DOHH2 (cell line): ENCODE data around the gene PKP4.

Experiments
- EZH2phosphoT487 ChIP-seq: fragments of 200-600 bp; sonication (generic); IDR thresholded peaks from 2 replicates; pipeline ENCODE4 v1.6.1; 2017; ENCODE audit warnings: borderline replicate concordance, mild to moderate bottlenecking, antibody characterized with exemption, low read length, moderate library complexity, mixed read lengths
- TF ChIP-seq, protein P1 (sequence below): fragments of 200-600 bp; sonication (generic); IDR thresholded peaks from one replicate; pipeline ENCODE4 v1.5.1; 2014; ENCODE audit warnings: antibody characterized with exemption, mild to moderate bottlenecking, low read depth, low read length; ENCODE audit not compliant: poor library complexity, severe bottlenecking

DNA sequence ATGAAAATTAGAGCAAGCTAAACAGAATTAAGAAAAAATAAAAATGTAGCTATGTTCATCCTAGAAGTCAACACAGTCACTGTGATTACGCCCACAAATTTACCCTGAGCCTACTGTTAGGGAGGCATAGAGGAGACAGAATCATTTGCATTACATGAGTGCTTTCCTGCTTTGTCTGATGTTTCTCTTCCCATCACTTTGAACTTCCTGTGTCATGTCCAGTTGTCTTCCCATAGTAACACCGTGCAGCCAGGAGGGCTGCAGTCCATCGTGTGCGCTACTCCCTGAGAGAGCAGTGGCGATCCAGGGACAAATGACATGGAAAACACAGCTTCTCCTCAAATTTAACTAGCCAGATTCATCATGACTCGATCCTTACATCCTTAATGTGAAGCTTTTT is 188.5 kb downstream of the PKP4 start:
- TF ChIP-seq, protein P1, sequence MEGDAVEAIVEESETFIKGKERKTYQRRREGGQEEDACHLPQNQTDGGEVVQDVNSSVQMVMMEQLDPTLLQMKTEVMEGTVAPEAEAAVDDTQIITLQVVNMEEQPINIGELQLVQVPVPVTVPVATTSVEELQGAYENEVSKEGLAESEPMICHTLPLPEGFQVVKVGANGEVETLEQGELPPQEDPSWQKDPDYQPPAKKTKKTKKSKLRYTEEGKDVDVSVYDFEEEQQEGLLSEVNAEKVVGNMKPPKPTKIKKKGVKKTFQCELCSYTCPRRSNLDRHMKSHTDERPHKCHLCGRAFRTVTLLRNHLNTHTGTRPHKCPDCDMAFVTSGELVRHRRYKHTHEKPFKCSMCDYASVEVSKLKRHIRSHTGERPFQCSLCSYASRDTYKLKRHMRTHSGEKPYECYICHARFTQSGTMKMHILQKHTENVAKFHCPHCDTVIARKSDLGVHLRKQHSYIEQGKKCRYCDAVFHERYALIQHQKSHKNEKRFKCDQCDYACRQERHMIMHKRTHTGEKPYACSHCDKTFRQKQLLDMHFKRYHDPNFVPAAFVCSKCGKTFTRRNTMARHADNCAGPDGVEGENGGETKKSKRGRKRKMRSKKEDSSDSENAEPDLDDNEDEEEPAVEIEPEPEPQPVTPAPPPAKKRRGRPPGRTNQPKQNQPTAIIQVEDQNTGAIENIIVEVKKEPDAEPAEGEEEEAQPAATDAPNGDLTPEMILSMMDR: no peak
- no peak for TF ChIP-seq EZH2phosphoT487
